Urinary bladder (tissue), 4 donors: ENCODE data around the gene RAB23. TPM values are rescaled to one million over a fixed set of nuclear protein-coding genes. Genes with fewer than 3 reads are reported as not detected.

ENCODE experiments used
- DNase-seq: peaks from one replicate; pipeline ENCODE4 v3.0.0-alpha.2; 2015; ENCODE audit errors: extremely low spot score
- H3K27ac ChIP-seq: one replicate; pipeline ENCODE4 v1.5.1; 2013; ENCODE audit warnings: low read depth, mild to moderate bottlenecking, moderate library complexity
- H3K36me3 ChIP-seq: one replicate; pipeline ENCODE4 v1.6.1; 2013; ENCODE audit warnings: mild to moderate bottlenecking, moderate library complexity; ENCODE audit not compliant: insufficient read depth
- H3K4me1 ChIP-seq: one replicate; pipeline ENCODE4 v1.6.1; 2013; ENCODE audit warnings: mild to moderate bottlenecking, moderate library complexity; ENCODE audit not compliant: insufficient read depth
- H3K4me3 ChIP-seq: one replicate; pipeline ENCODE4 v1.5.1; 2013; ENCODE audit warnings: low read depth, low read length
- WGBS: extraction: QIAGEN DNeasy Blood & Tissue Kit; methylation state at CpG from one replicate; pipeline ENCODE4 v1.1.7; 2013; 5-methylcytosine and 5-hydroxymethylcytosine counted together
- polyA plus RNA-seq: library from polyadenylated mRNA; stranded (reverse); fragments of 200-250 nt; gene quantifications from one replicate; pipeline ENCODE4 v1.2.3, GENCODE V29; 2013
- total RNA-seq: library from RNA; depleted of rRNA; stranded (reverse); fragments of >200 nt; gene quantifications from one replicate; pipeline ENCODE4 v1.2.3, GENCODE V29; 2014
- donor health status: healthy with polysubstance abuse.
- donor health status: healthy.

RAB23 gene
- total RNA-seq: 193 TPM
- 74.4 TPM for polyA plus RNA-seq

DNA sequence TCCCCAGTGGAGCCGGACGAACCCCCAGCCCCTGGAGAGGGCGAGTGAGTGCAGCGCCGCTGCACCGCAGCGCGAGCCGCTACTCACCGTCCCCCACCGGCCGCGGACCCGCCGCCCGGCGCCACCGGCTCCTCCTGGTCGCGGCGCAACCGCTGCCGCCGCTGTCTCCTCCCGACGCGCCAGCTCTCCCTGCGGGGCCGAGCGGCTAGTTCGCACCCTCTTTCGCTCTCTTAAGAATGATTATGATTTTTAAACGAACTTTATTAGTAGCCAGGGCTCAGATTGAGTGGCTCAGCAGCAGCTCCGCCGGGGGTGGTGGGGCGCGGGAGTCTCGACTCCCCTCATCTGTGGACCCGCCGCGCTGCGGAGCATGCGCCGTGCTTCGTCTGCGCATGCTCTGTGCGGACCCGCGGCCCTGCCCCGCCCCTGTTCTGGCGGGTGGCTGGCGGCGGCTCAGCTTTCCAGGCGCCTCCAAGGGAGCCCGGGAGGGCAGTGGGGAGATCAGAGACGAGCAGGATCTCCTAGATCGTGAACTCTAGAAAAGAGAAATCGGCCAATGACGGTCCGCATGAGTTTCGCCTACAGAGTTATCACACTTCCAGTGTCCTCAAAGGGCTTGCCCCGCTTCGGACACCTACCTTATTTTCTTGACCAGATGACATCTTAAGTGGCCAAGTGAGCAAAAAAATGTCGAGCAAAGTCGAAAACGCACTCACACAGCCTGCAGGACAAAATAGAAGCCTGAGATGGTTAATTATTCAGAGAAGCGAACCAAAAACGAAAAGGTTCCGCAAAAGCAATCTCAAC is at the start of gene RAB23:
RAB23 (minus strand) TSS at position 372 of the 807 bp plus-strand sequence. CDS start 11,927 bp downstream, outside the sequence.
- DNase-seq: peak; percentile 57
- H3K27ac ChIP-seq: peak within 1 kb of the TSS; percentile 91
- no peaks in the 10 kb centered on the region for H3K36me3 ChIP-seq
- H3K4me1 ChIP-seq: peaks cover 2% of the 10 kb centered on the region
- WGBS: under 1% methylated on average over 69 of the region's 69 CpGs
- peak within 1 kb of the TSS; percentile 88 for H3K4me3 ChIP-seq

DNA sequence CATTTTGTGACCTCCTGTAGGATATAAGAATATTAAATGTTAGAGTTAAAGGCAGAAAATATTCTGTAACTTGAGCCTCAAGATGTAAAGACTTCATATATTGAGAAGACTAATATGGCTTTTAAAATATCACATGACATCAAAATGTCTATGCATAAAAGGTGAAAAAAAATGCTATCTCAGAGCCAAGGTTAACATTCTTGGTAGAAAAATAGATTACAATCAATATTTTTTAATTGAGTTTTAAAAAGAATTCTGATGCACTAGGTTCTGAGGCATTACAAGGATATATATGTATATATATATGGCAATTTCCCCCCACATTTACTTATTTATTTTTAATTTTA is 46.2 kb upstream of the RAB23 start:
- H3K4me3 ChIP-seq: no peak overlapping the region
- no peaks in the 10 kb centered on the region for H3K36me3 ChIP-seq
- no peak for DNase-seq
- no peaks in the 10 kb centered on the region for H3K4me1 ChIP-seq
- H3K27ac ChIP-seq: no peak overlapping the region

DNA sequence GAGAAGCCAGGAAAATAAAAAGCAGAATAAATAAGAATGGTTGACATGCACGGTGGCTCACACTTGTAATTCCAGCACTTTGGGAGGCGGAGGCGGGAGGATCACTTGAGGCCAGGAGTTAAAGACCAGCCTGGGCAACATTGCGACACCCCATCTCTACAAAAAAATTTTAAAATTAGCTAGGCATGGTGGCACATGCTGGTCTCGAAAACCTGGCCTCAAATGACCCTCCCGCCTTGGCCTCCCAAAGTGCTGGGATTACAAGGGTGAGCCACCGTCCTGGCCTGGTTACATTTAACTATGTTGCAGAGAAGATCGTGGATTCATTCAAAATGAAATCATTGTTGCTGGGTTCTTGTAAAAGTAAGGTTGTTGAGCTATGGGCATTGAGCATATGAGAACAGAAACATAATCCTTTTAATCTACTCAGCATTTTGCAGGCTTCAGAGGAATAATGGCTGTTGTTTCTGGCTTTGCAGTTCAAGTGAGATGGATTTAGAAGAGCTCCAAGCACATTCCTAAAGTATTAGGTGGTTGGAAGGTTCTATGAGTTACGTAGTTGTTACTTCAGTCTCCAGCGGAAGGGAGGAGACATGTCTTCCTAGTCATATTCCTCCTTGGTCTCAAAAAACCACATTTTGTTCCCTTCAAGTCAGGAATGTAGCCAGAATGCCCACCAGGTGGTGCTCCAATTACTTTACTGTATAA is 45.6 kb upstream of the RAB23 start:
- 58% methylated on average over 10 of the region's 10 CpGs for WGBS
- no peak overlapping the region for H3K27ac ChIP-seq
- no peaks in the 10 kb centered on the region for H3K4me1 ChIP-seq
- no peaks in the 10 kb centered on the region for H3K36me3 ChIP-seq
- H3K4me3 ChIP-seq: no peak overlapping the region
- no peak for DNase-seq

GRCh38 chr6:57265755-57266221 is 43.7 kb upstream of the RAB23 start:
- no peak overlapping the region for H3K27ac ChIP-seq
- H3K4me3 ChIP-seq: no peak overlapping the region
- 18% methylated on average over 1 of the region's 1 CpG for WGBS
- no peaks in the 10 kb centered on the region for H3K36me3 ChIP-seq
- DNase-seq: no peak
- no peaks in the 10 kb centered on the region for H3K4me1 ChIP-seq

GRCh38 chr6:57263739-57264138 is 41.6 kb upstream of the RAB23 start:
- 90% methylated on average over 2 of the region's 2 CpGs for WGBS
- Histone ChIP-seq H3K4me1 (no peaks in the 10 kb centered on the region), H3K36me3 (no peaks in the 10 kb centered on the region), H3K4me3 (no peak overlapping the region), H3K27ac (peak overlapping the region; percentile 81)
- DNase-seq: no peak

DNA sequence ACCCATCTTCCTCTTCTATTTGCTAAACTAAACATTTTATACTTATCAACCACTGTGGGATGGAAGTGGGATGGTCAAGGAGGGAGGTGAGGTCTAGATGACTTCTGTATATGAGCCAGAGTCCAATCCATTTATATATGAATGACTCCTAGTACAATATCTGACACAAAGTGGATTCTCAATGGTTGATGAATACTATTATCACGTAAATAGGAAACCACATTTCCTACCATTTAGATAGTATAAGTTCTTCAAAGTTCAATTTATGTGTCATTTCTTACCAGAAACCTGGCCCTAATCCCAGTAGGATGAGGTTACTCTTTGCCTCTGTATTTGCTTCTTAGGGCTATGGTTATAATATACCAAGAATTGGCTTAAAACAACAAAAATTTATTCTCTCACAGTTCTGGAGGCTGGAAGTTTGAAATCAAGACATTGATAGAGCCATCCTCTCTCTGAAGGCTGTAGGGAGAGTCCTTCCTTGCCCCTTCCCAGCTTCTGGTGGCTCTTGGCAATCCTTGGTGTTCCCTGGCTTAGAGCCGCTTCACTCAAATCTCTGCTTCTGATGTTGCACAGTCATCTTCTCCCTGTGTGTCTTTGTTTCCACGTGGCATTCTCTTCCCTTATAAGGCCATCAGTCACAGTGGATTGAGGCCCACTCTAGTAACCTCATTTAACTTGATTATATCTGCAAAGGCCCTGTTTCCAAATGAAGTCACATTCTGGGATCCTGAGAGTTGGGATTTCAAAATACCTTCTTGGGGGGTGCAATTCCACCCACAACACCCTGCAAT is 41.0 kb upstream of the RAB23 start:
- H3K4me1 ChIP-seq: no peaks in the 10 kb centered on the region
- no peak for DNase-seq
- H3K36me3 ChIP-seq: no peaks in the 10 kb centered on the region
- no peak overlapping the region for H3K4me3 ChIP-seq
- 31% methylated on average over 3 of the region's 3 CpGs for WGBS
- H3K27ac ChIP-seq: no peak overlapping the region

DNA sequence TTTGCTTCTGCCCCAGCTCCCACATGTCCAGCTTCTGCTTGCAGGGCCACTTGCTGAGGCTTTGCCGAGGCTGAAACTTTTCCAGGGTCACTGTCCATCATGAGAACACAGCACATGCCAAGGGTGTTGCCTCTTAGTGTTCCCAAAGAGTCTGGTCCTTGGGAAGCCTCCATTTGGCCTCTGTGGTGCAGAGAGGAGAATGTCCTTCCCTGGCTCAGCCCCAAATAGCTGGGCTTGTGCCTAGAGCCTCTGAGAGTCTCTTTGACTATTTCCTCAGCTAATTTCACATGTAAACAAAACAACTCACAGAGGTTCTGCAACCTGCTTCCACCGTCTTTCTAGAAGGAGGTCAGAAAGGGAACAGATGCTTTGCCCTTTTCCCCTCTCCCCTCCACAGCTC is 40.4 kb upstream of the RAB23 start:
- no peak overlapping the region for H3K27ac ChIP-seq
- no peak overlapping the region for H3K4me3 ChIP-seq
- no peaks in the 10 kb centered on the region for H3K36me3 ChIP-seq
- WGBS: 20% methylated on average over 2 of the region's 2 CpGs
- no peak for DNase-seq
- H3K4me1 ChIP-seq: no peaks in the 10 kb centered on the region

- no peak for DNase-seq
- no peak overlapping the region for H3K27ac ChIP-seq
- H3K4me1 ChIP-seq: no peaks in the 10 kb centered on the region
- 33% methylated on average over 2 of the region's 2 CpGs for WGBS
- no peaks in the 10 kb centered on the region for H3K36me3 ChIP-seq
- no peak overlapping the region for H3K4me3 ChIP-seq
Observed at GRCh38 chr6:57261926-57262325, 39.8 kb upstream of the RAB23 start.

- Histone ChIP-seq H3K27ac (peak overlapping the region; percentile 12), H3K36me3 (no peaks in the 10 kb centered on the region), H3K4me3 (no peak overlapping the region), H3K4me1 (no peaks in the 10 kb centered on the region)
- DNase-seq: no peak
- WGBS: 94% methylated on average over 2 of the region's 2 CpGs
Observed at GRCh38 chr6:57259064-57259463, 37.0 kb upstream of the RAB23 start.

DNA sequence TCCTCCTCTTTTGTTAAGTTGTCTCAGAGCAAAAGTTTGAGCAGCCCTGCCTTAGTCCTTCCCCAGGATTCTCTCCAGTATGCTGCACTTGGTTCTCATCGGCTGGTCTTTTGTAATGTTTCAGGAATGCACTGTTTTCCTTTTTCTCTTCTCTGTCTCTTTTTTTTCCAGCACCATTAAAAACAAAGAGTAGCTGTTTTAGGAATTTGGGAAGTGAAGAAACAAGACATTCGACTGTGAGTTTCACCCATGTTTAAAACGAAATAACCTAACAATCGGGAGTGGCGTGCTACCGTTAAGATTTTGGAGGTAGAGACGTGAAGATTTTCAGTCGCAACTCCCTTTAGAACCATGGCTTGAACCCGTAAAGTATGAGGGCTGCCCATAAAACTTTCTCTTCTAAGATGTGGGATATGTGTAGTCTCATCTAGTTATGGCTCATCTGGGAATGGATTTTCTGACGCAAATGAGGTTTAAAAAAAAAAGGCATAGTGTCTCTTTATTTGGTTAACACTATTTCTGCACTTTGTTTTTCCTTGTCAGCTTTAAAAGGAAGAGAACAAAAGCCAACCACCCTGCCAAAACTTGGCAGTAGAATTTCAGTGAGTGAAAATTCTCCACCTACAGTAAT is 35.9 kb upstream of the RAB23 start:
- Histone ChIP-seq H3K27ac (peak overlapping the region; percentile 79), H3K4me1 (no peaks in the 10 kb centered on the region), H3K4me3 (no peak overlapping the region), H3K36me3 (no peaks in the 10 kb centered on the region)
- no peak for DNase-seq
- WGBS: 27% methylated on average over 10 of the region's 10 CpGs

DNA sequence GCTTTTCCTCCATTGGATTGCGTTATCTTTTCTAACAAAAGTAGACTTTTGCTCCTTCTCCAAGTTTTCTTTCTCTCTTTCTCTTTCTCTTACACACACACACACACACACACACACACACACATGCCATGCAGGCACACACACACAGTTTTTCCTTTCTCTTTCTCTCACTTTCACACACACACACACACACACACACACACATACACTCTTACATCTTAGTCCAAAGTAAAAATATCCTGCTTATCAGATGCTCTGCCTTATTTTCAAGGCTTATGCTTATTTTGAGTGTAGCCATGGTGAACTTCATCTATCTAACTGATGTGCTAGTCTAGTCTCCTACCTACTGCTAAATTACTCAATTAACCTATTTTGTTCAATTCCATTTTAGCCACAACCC is 34.4 kb upstream of the RAB23 start:
- no peak overlapping the region for H3K27ac ChIP-seq
- H3K4me1 ChIP-seq: no peaks in the 10 kb centered on the region
- H3K36me3 ChIP-seq: no peaks in the 10 kb centered on the region
- no peak for DNase-seq
- H3K4me3 ChIP-seq: no peak overlapping the region
- WGBS: 71% methylated on average over 1 of the region's 1 CpG

GRCh38 chr6:57255451-57256169 is 33.5 kb upstream of the RAB23 start:
- H3K4me3 ChIP-seq: no peak overlapping the region
- H3K4me1 ChIP-seq: no peaks in the 10 kb centered on the region
- no peak overlapping the region for H3K27ac ChIP-seq
- WGBS: 72% methylated on average over 4 of the region's 4 CpGs
- no peaks in the 10 kb centered on the region for H3K36me3 ChIP-seq
- DNase-seq: no peak
